K562 treated with DMSO at 1 percent for 48 hours (cell line): Measurements from ENCODE around the gene OCLN. TPM values are rescaled to one million over a fixed set of nuclear protein-coding genes. Genes with fewer than 3 reads are reported as not detected.

Source experiments
- total RNA-seq: library from RNA; unstranded; fragments of 300-600 nt; gene quantifications from 2 replicates; pipeline ENCODE4 v1.2.3, GENCODE V29; 2022; ENCODE audit warnings: low replicate concordance; ENCODE audit errors: extremely low read depth

OCLN gene
- total RNA-seq = not detected in 2 replicates

GRCh38 chr5:69492391-69492922 lies at the start of gene OCLN:
OCLN (plus strand) TSS chr5:69492790; CDS start chr5:69504245, 11,455 bp downstream.

GRCh38 chr5:69559908-69560330 lies 67.3 kb downstream of the OCLN start, which contains the start of gene GTF2H2C:
GTF2H2C (plus strand) TSS chr5:69560191; CDS start chr5:69565133, 4,942 bp downstream.

Other genes starting within 250 kb of the OCLN start
- gene CCDC125, start 160.0 kb upstream of the OCLN start, total RNA-seq = not detected in 2 replicates
- not detected in 2 replicates for gene AK6, start 123.3 kb upstream of the OCLN start, total RNA-seq
- gene TAF9, start 123.3 kb upstream of the OCLN start, total RNA-seq = not detected in 2 replicates
- gene RAD17, start 123.0 kb upstream of the OCLN start, total RNA-seq = not detected in 2 replicates
- gene MARVELD2, start 77.7 kb upstream of the OCLN start, total RNA-seq = not detected in 2 replicates
- not detected in 2 replicates for gene GTF2H2C, start 67.4 kb downstream of the OCLN start, total RNA-seq